OCI-LY3 (cell line): ENCODE measurements around the gene EME1.

Experiments
- EZH2phosphoT487 ChIP-seq: fragments of 200-600 bp; shearing (Covaris generic); IDR thresholded peaks from 2 replicates; pipeline ENCODE4 v1.6.1; 2018; ENCODE audit warnings: antibody characterized with exemption, mixed run types, low read depth
- TF ChIP-seq, protein P1 (sequence below): fragments of 200-600, 300-600 bp; sonication (generic); IDR thresholded peaks from 2 replicates; pipeline ENCODE4 v1.5.1; 2014; ENCODE audit warnings: antibody characterized with exemption, low read length, low read depth

- TF ChIP-seq, protein P1, sequence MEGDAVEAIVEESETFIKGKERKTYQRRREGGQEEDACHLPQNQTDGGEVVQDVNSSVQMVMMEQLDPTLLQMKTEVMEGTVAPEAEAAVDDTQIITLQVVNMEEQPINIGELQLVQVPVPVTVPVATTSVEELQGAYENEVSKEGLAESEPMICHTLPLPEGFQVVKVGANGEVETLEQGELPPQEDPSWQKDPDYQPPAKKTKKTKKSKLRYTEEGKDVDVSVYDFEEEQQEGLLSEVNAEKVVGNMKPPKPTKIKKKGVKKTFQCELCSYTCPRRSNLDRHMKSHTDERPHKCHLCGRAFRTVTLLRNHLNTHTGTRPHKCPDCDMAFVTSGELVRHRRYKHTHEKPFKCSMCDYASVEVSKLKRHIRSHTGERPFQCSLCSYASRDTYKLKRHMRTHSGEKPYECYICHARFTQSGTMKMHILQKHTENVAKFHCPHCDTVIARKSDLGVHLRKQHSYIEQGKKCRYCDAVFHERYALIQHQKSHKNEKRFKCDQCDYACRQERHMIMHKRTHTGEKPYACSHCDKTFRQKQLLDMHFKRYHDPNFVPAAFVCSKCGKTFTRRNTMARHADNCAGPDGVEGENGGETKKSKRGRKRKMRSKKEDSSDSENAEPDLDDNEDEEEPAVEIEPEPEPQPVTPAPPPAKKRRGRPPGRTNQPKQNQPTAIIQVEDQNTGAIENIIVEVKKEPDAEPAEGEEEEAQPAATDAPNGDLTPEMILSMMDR, result no peak
- TF ChIP-seq EZH2phosphoT487, result no peak
Observed at GRCh38 chr17:50352693-50353599, 20.1 kb upstream of the EME1 start.
